ENCODE data around the gene NME1. TPM values are rescaled to one million over a fixed set of nuclear protein-coding genes. Genes with fewer than 3 reads are reported as not detected.

Gene NME1
- total RNA-seq, 1 donor from 2014 or later = 101 TPM

DNA sequence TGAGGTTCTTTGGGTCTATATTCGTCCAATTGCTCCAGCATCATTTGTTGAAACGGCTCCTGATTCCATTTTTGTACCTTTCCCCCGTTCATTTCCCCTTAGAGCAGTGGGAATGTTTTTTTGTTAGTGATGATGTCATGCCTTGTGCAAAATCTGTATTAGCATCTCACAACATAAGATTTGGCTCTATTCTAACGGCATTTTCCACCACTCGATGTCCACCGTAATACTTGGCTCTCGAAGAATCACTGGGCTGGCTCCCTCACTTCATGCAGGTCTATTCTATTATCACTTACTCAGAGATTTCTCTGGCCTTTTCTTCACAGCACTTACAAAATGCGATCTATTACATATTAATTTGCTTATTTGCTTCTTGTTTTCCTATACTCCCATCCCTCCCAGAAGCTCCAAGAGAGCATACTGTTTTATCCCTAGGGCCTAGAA is 571 bp upstream of the NME1 start:
- H3K4me3 Mint-ChIP-seq (ENCODE audit: unreplicated experiment) = no peak overlapping the region
- peaks cover 8% of the 10 kb centered on the region for H3K4me1 Mint-ChIP-seq (ENCODE audit: low read depth)
- H3K27me3 Mint-ChIP-seq (ENCODE audit: low read depth) = no peaks in the 10 kb centered on the region
- peaks cover 4% of the 10 kb centered on the region for H3K36me3 Mint-ChIP-seq (ENCODE audit: low read depth)
- no peak overlapping the region for H3K27ac Mint-ChIP-seq (ENCODE audit: unreplicated experiment)
- H3K9me3 Mint-ChIP-seq (ENCODE audit: low read depth) = no peaks in the 10 kb centered on the region
- no peak for DNase-seq (ENCODE audit: low spot score)
- TF ChIP-seq, protein P1, sequence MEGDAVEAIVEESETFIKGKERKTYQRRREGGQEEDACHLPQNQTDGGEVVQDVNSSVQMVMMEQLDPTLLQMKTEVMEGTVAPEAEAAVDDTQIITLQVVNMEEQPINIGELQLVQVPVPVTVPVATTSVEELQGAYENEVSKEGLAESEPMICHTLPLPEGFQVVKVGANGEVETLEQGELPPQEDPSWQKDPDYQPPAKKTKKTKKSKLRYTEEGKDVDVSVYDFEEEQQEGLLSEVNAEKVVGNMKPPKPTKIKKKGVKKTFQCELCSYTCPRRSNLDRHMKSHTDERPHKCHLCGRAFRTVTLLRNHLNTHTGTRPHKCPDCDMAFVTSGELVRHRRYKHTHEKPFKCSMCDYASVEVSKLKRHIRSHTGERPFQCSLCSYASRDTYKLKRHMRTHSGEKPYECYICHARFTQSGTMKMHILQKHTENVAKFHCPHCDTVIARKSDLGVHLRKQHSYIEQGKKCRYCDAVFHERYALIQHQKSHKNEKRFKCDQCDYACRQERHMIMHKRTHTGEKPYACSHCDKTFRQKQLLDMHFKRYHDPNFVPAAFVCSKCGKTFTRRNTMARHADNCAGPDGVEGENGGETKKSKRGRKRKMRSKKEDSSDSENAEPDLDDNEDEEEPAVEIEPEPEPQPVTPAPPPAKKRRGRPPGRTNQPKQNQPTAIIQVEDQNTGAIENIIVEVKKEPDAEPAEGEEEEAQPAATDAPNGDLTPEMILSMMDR (IDR thresholded peaks at IDR 0.05) = no peak

DNA sequence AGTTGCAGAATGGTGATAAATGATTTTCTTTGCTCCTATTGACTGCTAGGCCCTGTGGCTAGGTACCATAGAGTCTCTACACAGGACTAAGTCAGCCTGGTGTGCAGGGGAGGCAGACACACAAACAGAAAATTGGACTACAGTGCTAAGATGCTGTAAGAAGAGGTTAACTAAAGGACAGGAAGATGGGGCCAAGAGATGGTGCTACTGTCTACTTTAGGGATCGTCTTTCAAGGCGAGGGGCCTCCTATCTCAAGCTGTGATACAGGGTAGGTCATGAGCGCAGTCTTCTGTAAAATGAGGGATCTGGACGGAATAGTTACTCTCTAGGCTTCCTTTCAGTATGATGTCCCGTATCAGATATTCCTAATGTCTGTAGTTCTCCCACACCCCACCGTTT is 817 bp downstream of the NME1 start:
- no peaks in the 10 kb centered on the region for H3K27me3 Mint-ChIP-seq (ENCODE audit: low read depth)
- H3K4me3 Mint-ChIP-seq (ENCODE audit: unreplicated experiment) = no peak overlapping the region
- peaks cover 4% of the 10 kb centered on the region for H3K36me3 Mint-ChIP-seq (ENCODE audit: low read depth)
- no peak for DNase-seq (ENCODE audit: low spot score)
- H3K27ac Mint-ChIP-seq (ENCODE audit: unreplicated experiment) = no peak overlapping the region
- no peaks in the 10 kb centered on the region for H3K9me3 Mint-ChIP-seq (ENCODE audit: low read depth)
- TF ChIP-seq, protein P1 (IDR thresholded peaks at IDR 0.05) = no peak
- peaks cover 8% of the 10 kb centered on the region for H3K4me1 Mint-ChIP-seq (ENCODE audit: low read depth)

DNA sequence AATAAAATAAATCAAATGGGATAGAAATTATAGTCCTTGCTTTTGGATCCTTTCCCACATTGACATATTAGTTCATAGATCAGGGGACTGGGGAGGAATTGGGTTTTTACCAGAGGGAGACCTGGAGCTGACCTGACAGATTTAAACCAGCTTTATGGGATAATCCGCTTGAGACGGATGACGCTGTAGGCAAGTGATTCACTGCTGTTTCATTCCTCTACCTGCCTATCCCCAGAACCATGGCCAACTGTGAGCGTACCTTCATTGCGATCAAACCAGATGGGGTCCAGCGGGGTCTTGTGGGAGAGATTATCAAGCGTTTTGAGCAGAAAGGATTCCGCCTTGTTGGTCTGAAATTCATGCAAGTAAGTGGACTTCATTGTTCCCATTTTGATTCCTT is 2.1 kb downstream of the NME1 start:
- peaks cover 8% of the 10 kb centered on the region for H3K4me1 Mint-ChIP-seq (ENCODE audit: low read depth)
- no peaks in the 10 kb centered on the region for H3K9me3 Mint-ChIP-seq (ENCODE audit: low read depth)
- TF ChIP-seq, protein P1 (IDR thresholded peaks at IDR 0.05) = no peak
- H3K27me3 Mint-ChIP-seq (ENCODE audit: low read depth) = no peaks in the 10 kb centered on the region
- H3K27ac Mint-ChIP-seq (ENCODE audit: unreplicated experiment) = no peak overlapping the region
- no peak overlapping the region for H3K4me3 Mint-ChIP-seq (ENCODE audit: unreplicated experiment)
- H3K36me3 Mint-ChIP-seq (ENCODE audit: low read depth) = peaks cover 10% of the 10 kb centered on the region
- DNase-seq (ENCODE audit: low spot score) = no peak

DNA sequence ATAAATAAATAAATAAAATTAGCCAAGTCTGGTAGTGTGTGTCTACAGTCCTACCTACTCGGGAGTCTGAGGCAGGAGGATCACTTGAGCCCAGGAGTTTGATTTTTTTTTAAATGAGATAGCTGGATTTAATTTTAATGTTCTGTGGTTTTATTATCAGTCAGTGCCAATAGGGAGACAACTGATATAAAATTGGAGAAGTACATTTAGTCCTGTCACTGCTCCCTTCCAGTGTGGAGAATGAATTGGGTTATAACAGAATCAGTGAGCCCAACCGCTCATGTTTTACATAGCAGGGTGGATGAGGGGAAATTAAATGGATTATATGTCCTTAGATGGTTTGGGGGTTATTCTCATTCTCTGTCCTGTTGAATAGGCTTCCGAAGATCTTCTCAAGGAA is 6.2 kb downstream of the NME1 start:
- TF ChIP-seq, protein P1 (IDR thresholded peaks at IDR 0.05) = no peak
- Mint-ChIP-seq H3K4me3 (ENCODE audit: unreplicated experiment) (no peak overlapping the region), H3K36me3 (ENCODE audit: low read depth) (peaks cover 21% of the 10 kb centered on the region), H3K9me3 (ENCODE audit: low read depth) (no peaks in the 10 kb centered on the region), H3K27me3 (ENCODE audit: low read depth) (no peaks in the 10 kb centered on the region), H3K4me1 (ENCODE audit: low read depth) (peaks cover 8% of the 10 kb centered on the region), H3K27ac (ENCODE audit: unreplicated experiment) (no peak overlapping the region)
- DNase-seq (ENCODE audit: low spot score) = no peak

DNA sequence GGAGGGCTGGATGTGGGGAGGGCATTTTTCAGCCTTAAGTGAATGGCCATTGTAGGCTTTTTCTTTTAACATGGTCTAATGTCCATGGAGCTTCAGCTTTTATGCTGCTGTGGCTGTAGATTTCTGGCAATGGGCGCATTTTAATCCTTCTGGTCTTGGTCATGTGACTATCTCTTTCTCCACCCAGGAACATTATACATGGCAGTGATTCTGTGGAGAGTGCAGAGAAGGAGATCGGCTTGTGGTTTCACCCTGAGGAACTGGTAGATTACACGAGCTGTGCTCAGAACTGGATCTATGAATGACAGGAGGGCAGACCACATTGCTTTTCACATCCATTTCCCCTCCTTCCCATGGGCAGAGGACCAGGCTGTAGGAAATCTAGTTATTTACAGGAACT is 8.2 kb downstream of the NME1 start:
- TF ChIP-seq, protein P1 (IDR thresholded peaks at IDR 0.05) = no peak
- Mint-ChIP-seq H3K9me3 (ENCODE audit: low read depth) (no peaks in the 10 kb centered on the region), H3K27me3 (ENCODE audit: low read depth) (no peaks in the 10 kb centered on the region), H3K4me3 (ENCODE audit: unreplicated experiment) (no peak overlapping the region), H3K36me3 (ENCODE audit: low read depth) (peaks cover 21% of the 10 kb centered on the region), H3K4me1 (ENCODE audit: low read depth) (peaks cover 12% of the 10 kb centered on the region), H3K27ac (ENCODE audit: unreplicated experiment) (no peak overlapping the region)
- DNase-seq (ENCODE audit: low spot score) = no peak
